ENCODE data around the gene AOPEP.

The AOPEP gene

DNA sequence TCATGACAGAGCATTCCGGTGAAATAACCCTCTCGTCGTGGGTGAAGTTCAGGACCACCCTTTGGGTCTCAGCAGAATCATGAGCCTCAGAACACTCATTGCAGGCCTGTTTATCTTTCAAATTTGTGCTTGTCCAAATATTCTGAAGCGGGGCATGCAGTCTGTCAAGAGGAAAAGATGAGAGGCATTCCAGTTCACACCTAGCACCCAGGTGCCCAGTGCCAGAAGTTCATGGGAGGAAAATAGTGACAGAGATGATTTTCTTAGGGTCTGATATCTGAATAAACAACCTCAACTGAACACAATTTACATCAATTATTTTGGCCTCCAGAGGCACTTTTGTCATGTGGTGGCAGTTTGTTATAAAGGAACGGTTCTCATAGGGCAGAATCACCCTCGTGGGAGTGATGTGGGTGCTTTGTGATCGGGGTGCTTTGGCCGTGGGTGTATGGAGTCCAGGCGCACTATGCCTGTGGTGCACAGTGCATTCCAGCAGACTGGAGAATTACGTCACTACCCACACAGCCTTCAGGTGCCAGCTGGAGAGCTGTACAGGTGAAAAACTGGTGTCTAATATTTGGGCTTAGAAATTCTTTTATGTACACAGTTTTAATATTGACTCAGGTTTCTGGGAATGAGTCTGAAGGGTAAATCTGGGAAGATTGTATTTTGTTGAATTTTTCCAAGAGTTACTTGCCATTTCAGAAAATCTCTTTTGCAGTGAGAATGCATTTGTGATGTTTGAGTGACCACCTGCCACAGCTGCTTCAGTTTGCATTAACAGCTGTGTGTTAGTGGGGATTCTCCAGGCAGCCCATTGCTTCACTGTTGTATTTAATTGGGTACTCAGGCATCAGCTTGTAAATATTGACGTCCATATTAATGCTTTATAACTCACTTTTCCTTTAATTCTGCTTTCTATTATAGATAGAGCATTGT is 301.7 kb downstream of the AOPEP start:
- no peak overlapping the region for H3K4me3 ChIP-seq (ENCODE audit: low read depth, low read length)
- TF ChIP-seq, protein P1, sequence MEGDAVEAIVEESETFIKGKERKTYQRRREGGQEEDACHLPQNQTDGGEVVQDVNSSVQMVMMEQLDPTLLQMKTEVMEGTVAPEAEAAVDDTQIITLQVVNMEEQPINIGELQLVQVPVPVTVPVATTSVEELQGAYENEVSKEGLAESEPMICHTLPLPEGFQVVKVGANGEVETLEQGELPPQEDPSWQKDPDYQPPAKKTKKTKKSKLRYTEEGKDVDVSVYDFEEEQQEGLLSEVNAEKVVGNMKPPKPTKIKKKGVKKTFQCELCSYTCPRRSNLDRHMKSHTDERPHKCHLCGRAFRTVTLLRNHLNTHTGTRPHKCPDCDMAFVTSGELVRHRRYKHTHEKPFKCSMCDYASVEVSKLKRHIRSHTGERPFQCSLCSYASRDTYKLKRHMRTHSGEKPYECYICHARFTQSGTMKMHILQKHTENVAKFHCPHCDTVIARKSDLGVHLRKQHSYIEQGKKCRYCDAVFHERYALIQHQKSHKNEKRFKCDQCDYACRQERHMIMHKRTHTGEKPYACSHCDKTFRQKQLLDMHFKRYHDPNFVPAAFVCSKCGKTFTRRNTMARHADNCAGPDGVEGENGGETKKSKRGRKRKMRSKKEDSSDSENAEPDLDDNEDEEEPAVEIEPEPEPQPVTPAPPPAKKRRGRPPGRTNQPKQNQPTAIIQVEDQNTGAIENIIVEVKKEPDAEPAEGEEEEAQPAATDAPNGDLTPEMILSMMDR (IDR thresholded peaks at IDR 0.05; ENCODE audit: borderline replicate concordance, insufficient read depth, low read depth, low read length) = no peak

DNA sequence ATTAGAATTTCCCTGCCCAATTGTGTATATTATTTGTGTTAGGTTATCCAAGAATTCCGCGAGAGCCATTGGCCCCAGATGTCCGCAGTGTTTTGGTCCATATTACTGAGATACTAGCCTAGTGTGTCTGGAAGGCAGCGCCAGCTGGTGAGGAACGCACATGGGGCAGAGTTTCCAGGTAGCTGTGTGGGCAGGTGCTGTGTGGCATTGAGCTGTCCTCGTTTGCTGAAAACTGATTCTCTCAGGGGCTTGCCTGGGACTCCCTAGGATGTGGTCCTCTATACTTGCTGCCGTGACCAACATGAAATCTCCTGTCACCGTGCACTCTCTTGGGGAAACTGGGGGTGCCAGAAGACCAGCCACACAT is 302.3 kb downstream of the AOPEP start:
- no peak overlapping the region for H3K4me3 ChIP-seq (ENCODE audit: low read depth, low read length)
- TF ChIP-seq, protein P1 (IDR thresholded peaks at IDR 0.05; ENCODE audit: borderline replicate concordance, insufficient read depth, low read depth, low read length) = no peak

DNA sequence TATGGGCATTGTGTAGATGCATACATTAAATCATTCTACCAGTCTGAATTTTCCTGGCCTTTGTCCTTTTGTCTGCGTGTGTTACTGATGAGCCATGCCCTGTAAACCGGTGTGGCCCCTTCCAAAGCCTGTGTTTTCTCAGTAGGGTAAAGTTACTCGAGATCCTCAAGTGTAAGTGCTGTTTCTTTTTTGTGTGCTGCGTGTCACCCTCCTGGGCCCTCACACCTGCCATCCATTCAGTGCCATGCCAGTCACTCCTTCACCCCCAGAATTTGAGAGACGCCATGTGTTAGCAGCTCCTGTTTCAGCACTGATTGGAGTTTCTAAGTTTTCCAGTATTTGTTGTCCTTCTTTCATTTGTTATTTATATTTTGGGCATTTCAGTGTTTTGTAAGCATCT is 302.8 kb downstream of the AOPEP start:
- TF ChIP-seq, protein P1 (IDR thresholded peaks at IDR 0.05; ENCODE audit: borderline replicate concordance, insufficient read depth, low read depth, low read length) = no peak
- no peak overlapping the region for H3K4me3 ChIP-seq (ENCODE audit: low read depth, low read length)

DNA sequence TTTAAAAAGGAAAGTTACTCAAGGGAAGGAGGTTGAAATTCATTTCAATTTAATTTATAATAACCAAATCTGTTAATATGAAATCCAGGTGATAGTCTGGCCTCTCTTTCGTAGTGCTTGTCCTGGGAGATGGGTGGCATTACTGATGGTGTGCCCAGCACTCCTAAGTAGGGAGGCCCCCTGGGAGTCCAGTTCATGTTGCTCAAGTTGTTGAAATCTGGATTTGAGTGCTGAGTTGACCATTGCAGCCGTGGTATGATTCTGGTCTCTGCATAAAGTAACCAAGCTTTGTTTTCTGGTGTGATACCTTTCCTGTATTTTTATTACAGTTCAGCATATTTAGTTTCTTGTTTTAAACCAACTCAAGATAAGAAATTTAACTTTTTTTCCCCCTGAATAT is 303.2 kb downstream of the AOPEP start:
- TF ChIP-seq, protein P1 (IDR thresholded peaks at IDR 0.05; ENCODE audit: borderline replicate concordance, insufficient read depth, low read depth, low read length) = no peak

DNA sequence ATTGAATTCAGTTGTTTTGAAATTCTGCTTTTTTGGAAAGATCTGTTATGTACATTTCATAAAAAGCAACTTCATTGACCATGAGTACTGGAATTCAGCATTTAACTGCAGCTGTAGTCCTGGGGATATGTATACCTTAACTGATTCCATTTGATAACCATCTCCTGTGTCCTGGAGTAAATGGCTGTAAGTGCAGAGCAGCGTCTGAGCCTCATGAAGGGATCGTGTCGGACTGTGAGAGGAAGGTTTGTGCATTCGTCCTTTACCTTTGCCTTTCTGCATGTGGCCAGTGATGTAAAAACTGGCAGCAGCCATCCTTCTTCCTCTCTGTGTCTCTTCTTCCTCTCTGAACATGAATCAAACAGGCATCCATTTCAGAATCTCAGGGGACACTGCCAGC is 303.8 kb downstream of the AOPEP start:
- TF ChIP-seq, protein P1 (IDR thresholded peaks at IDR 0.05; ENCODE audit: borderline replicate concordance, insufficient read depth, low read depth, low read length) = no peak
- H3K4me3 ChIP-seq (ENCODE audit: low read depth, low read length) = no peak overlapping the region

More for the DNA sequence above, 303.2 kb downstream of the AOPEP start:
- H3K4me3 ChIP-seq (ENCODE audit: low read depth, low read length) = no peak overlapping the region

DNA sequence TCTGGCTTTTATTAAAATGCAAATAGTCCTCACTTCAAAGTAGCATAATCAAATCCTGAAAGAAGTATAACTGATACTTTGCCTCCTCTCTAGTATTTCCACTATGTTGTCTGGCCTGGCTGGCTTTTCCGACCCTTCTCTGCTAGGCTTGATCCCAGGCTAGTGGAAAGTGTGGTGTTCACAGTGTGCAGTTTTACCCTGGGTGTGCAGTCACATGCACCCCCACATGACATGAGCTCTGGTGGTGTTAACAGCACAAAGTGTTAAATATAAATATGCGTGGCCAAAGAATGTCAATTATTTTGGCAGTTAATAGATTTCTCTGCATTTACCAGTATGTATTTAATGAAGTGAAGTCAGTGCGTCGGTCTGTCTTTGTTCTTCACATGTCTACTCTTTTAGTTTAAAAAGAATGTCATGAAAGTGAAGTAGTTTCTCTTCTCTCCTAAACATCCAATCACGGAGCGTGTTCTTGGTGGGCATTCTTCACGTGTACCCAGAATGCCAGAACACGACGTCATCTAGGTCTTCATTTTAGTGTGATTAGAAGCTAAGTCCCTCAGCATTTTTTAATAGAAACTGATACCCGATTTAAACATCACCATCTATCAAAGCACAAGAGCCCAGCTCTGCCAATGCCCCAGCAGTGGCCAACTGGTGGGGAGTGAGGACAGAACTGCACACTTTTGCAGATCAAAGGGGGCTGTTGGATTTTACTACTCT is 304.6 kb downstream of the AOPEP start:
- H3K4me3 ChIP-seq (ENCODE audit: low read depth, low read length) = no peak overlapping the region
- TF ChIP-seq, protein P1 (IDR thresholded peaks at IDR 0.05; ENCODE audit: borderline replicate concordance, insufficient read depth, low read depth, low read length) = no peak

Data from GM12875 (cell line).